Measurements from ENCODE around the gene DYRK2.
"Not testable (repeated sequence)": the region's sequence is repeated elsewhere in the genome, so short reads cannot be mapped to it uniquely, and the experiment has no call there.

DYRK2 gene

DNA sequence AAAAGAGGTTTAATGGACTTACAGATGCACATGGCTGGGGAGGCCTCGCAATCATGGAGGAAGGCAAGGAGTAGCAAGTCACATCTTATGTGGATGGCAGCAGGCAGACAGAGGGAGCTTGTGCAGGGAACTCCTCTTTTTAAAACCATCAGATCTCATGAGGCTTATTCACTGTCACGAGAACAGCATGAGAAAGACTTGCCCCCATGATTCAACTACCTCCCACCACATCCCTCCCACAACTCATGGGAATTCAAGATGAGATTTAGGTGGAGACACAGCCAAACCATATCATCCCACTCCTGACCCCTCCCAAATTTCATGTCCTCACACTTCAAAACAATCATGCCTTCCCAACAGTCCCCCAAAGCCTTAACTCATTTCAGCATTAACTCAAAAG is 24.0 kb downstream of the DYRK2 start:
- not testable (repeated sequence) for DNase-seq

DNA sequence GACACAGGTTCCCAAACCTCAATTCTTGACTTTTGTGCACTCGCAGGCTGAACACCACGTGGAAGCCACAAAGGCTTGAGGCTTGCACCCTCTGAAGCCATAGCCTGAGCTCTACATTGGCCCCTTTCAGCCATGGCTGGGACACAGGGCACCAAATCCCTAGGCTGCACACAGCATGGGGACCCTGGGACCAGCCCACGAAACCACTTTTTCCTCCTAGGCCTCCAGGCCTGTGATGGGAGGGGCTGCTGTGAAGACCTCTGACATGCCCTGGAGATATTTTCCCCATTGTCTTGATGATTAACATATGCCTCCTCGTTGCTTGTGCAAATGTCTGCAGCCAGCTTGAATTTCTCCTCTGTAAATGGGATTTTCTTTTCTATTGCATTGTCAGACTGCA is 25.0 kb downstream of the DYRK2 start:
- not testable (repeated sequence) for DNase-seq

DNA sequence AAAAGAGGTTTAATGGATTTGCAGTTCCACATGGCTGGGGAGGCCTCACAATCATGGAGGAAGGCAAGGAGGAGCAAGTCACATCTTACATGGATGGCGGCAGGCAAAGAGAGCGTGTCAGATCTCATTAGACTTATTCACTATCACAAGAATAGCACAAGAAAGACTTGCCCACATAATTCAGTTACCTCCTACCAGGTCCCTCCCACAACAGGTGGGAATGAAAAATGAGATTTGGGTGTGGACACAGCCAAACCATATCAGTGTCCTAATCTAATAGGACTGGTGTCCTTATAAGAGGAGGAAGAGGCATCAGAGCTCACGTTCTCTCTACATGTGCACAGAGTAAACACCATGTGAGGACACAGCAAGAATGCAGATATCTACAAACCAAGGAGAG is 25.9 kb downstream of the DYRK2 start:
- DNase-seq: no peak

DNA sequence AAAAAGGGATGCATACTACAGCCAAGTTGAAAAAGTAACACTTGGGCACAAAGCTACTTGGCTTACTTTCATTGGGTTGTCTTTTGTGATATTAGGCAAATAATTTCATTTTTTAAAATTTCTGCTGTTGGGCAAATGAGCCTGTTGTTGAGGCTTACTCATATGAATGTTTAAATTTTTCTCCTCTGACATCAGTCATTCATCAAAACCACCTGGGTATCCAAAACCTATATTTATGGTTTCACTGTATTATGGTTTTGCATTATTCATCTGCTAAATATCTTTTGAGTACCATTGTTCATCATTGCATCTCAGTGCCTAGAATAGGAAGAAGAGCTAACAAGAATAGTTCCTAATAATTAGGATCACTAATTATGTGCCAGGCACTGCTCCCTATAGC is 28.1 kb downstream of the DYRK2 start:
- no peak for DNase-seq

DNA sequence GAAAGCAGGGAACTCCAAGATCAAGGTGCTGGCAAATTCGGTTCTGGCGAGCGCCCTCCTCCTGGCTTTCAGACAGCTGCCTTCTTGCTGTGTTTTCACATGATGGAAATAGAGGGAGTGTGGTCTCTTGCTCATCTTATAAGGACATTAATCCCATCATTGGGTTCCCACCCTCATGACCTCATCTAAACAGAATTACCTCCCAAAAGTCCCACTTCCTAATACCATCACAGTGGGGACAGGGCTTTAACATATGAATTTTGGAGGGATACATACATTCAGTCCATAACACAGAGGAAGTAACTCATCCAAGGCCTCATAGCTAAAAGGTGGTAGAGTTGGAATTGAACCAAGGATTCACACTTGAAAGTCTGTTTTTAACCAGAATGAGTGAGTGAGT is 28.6 kb downstream of the DYRK2 start:
- no peak for DNase-seq

DNA sequence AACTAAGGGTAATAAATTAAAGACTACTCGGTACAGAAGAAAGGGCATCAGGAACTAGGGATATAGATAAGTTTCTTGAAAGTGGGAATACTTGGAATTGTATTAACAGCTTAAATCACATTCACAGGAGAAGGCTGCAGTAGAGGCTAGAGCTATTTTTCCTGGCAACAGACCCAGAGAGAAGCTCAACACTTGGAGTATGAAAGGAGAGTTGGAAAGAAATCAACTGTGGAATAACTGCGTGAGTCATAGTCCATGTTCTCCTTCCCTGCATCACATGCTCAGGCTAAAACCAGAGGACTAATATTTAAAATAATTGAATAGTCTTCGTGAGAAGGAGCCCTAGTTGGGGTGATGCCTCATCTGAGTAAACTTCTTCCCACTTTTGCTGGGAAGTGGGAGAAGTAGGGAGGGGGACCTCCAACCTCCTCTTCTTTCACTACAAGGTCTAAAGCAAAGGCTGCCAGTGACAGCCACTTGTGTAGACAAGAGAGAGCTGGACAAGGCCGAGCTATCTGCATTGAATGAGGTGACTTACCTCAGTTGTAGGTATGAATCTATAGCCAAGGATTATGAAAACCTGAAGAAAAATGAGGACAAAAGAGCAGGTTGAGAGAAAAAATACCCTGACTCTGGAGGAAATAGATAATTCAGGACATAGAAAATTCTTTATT is 32.7 kb downstream of the DYRK2 start:
- no peak for DNase-seq

DNA sequence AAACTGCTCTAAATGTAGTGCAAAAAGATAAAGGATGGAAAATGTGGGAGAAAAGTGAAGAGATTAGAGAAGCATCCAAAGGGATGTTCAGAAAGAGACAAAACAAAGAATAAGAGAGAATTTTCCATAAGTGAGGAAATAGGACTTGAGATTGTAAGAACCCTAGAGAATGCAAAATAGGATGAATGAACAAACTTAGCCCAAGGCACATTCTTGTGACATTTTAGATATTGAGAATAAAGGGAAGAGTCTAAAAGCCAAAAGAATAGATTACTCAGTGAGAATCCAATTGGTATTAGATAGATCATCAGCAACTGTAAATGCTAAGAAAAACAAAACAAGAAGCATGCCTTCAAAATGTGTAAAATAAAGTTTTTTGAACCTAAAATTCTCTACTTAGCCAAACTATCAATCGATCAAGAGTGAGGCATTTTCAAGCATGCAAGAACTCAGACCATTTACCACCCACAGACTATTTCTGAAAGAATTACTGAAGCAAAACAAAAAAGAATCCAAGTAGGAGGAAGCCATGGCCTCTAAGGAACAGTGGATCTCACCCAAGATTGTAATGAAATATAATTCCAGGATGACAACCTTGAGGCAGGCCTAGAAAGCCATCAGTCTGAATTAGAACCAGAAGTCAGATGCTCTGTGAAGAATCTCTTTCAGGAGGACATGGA is 33.5 kb downstream of the DYRK2 start:
- DNase-seq: no peak

DNA sequence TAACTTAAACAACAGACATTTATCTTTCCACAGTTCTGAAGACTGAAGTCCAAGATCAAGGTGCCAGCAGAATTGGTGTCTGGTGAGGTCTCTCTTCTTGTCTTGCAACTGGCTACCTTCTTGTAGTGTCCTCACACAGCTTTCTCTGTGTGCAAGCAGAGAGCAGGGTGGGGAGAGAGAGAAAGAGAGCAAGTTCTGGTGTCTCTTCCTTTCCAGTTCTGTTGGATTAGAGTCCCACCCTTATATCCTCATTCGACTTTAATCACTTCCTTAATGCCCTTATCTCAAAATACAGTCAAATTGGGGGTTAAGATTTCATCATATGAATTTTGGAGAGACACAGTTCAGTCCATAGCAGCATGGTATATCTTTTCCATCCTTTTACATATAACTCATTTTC is 40.8 kb downstream of the DYRK2 start:
- DNase-seq: no peak

DNA sequence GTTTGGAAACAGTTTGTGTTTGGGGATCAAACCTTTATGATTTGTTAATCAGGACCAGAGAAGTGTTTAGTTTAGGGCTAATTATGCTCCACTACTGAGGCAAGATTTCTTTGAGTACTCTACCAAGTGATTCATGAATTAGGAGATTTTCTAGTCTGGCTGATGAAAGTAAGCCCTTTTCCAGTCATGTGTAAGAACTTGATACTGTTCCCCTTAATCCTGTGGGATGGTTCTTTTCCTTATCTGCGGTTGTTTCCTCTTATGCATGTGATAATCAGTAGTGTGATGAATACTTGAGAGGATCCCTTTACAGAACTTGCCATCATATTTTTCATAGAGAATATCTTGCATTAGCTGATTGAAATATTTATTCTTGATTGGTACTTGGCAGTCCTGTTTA is 42.1 kb downstream of the DYRK2 start:
- no peak for DNase-seq

DNA sequence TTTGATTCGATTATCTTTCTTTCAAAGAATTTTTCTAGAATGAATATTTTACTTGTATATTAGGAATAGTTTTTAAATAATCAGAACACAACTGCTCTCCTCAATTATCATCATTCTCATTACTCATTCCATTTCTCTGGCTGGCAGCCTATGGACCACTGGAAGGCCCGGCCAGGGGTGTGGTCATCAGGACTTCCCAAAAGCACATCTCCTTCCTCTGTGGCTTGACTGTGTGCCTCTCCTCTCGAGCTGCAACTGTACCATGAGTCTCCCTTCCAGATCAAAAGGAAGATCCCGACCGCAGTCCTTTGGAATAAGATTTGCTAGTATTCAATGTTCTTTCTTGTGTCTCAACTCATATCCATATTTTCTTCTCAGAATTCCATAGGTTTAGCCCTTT is 42.7 kb downstream of the DYRK2 start:
- DNase-seq: no peak

DNA sequence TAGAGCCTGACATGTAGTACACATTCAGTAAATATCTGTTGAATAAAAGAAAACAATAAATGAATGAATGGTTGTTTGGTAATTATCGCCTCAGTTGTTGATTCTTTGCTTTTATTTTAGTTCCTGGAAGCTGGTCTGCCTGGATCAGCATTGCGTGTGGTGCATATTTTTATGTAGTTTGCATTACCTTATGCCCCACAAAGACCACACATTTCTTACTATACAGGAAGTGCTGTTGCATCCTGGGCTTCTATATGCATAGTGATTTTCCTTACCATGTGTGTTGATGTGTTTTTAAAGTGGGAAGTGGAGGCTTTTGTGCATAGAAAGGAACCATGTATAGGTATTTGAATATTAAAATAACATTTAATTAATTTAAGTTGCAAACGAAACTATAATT is 43.6 kb downstream of the DYRK2 start:
- DNase-seq: no peak

DNA sequence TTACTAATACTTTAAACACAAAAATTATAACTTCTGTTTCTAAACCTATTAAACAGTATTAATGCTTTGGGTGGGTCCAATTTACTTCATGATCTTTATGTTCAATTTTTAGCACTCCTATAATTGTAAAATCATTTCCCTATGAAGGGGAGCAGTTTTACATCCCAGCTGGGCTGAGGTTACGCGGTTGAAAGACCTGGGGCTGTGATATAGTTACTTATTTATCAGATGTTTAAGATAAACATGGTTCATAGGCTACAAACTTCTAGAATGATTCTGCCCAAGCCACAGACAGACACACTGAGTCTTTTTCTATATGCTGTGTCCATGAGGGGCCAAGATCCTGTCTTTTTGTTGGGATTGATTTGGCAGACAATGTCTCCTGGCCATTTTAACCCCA is 44.4 kb downstream of the DYRK2 start:
- no peak for DNase-seq

DNA sequence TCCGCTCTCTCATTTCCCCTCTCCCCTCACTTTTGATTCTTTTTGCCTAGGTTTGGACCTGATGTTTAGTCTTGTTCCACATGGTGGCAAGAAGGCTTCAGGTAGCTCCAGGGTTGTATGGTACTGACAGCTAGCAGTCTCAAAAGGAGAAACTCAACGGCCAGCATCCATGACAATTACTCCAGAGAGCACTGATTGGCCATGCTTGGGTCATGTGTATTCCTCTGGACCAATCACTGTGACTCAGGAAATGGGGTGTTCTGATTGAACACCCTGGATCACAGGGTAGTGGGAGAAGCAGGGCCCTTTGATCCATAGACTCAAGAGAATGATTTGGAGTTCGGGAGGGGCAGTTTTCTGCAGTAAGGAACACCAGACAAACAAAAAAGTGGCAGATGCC is 45.3 kb downstream of the DYRK2 start:
- no peak for DNase-seq

DNA sequence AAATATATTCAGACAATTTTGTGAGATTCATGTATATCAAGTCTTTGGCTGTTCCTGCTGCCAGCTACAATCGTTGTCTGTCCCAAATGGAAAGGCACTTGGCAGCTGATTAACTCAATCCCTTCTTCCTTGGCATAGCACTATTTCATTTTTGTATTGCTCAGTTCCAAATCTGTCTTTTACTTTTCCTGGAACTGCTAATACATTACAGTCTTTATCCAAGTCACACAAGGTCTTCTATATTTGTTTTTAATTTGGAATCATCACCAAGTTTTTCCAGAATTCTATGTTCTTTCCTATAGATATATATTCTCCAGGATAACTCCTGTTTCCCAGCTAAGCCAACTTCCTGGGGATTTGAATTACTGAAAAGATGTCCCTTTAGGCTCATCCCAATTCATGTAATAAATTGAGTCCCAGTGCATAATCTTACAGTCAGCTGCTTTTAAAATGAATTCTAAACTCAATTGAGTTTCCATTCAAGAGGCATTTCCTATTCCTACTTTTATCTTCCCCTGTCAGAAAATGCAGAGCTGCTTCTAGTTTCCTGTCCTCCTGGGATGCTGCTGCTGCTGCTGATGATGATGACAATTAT is 45.9 kb downstream of the DYRK2 start:
- DNase-seq: no peak

DNA sequence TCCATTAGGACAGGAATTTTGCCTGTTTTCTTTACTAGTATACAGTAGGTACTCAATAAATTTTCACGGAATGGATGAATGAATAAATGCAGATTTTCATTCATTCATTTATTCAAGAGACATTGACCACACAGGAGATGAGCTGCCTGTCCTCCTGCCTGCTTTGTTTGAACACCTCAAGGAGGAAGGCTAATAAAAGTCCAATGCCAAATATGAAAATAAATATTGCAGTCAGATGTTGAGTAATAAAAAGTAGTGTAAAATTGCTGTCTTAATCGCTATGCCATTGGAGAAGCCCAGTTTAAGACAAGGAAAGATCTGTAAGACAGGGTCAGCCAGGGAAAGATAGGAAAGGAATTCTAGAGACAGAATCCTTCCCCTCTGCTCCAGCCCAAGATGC is 47.4 kb downstream of the DYRK2 start:
- no peak for DNase-seq

DNA sequence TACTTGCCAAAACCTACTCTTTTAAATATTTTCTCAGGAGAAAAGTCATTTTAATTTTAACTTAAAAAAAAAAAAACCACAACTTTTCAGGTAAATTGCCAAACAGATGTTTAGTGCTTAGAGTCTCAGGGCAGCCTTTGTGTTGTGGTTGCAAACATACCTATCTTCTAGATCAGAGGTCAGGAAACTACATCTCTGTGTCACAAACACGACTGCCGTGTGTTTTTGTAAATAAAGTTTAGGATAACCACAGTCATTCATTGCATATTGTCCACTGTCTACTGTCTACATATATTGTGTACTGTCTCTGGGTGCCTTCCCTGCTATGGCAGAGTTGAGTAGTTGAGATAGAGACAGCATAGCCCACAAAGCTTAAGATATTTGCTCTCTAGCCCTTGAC is 48.9 kb downstream of the DYRK2 start:
- no peak for DNase-seq

DNA sequence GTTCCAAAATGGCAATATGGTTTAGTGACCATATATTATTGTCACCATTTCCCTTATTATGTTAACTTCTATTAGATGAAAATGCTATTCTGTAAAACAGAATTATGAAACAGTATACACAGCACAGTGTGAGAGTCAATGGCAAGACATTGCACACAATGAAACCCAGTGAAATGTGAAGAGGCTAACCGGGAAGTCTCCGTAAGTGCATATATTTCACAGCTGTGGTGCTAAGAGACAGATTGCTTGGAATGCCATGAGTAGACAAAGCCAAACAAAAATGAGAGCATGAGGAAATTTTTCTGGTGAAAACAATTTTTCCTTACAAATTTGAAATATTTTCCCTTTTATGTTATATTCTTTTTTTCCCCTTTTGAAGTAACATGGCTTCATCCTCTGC is 49.4 kb downstream of the DYRK2 start:
- no peak for DNase-seq

DNA sequence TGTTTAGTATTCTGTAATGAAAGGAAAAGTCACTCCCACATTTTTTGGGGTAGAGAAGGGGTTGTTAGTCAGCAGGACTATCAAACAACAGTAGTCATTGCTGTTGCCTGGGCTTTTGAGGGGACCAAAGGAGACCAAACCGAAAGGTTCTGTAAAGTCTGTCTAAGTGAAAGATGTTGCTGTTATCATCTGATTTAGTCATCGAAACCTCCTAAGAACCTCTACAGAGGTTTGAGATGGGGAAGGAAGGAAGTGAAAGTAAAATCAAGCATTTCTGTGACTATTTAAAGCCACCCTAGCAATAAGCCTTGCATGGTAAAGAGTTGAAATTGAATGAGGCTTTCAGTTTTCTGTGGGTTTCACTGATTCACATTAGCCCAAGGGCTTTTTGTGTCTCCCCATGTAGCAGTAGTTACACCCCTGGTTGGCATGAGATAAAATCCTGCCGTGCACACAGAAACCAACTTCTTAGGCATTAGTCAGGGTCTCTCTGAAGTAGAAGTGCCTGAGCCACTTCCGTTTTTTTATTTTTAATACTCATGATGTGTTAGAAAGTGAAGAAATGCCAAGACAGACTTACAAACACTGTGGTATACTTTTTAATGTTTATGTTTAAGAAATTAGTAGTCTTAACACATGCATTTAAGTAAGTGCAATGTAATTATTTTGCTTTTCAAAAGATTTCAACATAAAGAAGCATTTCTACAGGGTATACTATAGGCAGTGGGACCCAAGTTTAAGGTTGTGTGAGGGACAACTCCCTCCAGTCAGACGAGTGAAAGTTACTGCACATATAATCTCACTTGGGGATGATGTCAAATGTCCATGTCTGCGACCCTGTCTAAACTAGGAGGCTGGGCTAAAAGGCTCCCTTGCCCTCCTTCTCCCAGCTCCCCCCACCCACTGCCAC is 50.4 kb downstream of the DYRK2 start:
- DNase-seq: no peak

DNA sequence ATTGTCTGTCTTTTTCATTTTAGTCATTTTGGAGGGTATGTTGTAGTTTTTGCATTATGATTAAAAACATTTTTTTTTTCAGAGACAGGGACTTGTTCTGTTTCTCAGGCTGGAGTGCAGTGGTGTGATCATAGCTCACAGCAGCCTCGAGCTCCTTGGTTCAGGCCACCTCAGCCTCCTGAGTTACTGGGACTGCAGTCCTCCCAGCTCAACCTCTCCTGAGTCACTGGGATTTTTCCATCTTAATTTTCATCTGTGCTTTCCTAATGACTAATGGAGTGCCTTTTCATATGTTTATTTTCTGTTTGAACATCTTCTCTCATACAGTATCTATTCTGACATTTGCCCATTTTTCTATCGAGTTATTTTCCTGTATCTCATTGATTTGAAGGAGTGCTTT is 52.6 kb downstream of the DYRK2 start:
- DNase-seq: no peak

DNA sequence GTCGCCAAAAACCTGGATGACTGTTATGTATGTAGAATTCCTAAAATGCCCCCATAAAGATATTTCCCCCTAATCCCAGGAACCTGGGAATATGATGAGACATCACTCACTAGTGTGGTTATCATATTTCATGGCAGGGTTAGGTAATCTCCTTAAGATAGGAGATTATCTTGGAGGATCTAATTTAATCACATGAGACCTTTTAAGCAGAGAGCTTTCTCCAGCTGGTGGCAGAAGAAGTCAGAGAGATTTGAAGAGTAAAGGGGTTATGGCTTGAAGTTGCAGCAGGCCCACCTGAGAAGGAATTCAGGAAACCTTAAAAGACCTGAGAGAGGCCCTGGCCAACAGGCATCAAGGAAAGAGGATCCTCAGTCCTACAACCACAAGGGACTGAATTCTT is 53.6 kb downstream of the DYRK2 start:
- no peak for DNase-seq

DNA sequence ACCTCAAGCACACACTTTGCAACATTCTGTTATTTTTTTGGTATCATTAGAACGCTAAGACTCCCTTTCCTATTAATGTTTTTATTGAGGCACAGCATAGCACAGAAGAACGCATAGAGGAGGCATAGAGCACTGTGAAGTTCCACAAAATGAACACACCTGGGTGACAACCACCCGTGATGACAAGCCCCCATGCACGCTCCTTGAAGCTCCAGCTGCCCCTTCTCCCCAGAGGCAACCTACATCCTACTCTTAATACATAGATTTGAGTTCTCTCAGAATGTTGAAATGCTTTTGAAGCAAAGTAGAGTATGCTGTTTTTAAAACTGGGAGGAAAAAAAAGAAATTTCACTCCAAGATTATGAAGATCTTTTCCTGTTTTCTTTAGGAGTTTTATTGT is 55.5 kb downstream of the DYRK2 start:
- DNase-seq: no peak

DNA sequence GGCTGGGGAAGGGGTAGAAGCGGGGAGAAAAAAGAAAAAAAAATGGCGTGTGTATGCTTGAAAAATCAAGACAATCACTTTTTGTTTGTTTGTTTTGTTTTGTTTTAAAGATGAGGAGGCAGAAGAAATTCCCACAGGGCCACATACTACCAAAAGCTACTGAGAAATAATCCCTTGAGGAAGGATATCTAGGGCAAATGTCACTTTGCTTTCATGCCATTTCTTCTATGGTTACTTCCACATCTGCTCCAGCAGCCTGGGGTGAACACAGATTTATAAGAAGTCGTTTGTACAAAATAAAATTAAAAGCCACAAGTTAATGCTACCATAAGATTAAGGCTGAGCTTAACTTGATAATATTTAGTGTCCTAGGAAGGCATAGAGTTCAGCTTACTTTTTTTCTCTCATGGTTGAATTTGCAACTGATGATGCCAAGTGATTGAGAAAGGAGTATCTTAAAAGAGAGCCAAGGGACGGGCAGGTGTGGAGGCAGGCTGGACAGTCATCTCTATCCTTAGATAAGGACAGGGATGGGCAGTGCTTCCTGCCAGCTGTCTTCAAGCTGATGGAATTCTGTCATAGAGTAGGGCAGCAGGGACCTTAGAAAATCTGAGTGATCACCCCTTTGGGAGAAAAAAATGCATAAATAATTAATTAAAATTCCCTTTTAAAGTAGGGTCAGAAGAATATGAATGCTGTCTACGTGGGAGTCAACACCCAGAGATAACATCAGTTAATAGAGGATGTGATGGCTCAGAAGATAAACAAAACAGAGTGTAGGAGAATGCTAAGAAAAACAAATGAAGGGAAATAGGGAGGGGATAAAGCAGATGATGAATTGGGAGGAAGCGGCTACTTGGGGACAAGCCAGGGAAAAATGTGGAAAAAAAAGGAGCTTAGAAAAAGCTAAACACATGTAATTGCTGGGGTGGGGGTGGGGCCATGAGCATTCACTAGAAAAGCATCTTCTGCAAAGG is 57.1 kb downstream of the DYRK2 start:
- no peak for DNase-seq

Data from GOT3 (cell line).